HG02970 (cell line): ENCODE results near the gene APPL1.
"Not testable (repeated sequence)": the region's sequence is repeated elsewhere in the genome, so short reads cannot be mapped to it uniquely, and the experiment has no call there.

Experiments used
- ATAC-seq: cut with Tn5 transposase; IDR thresholded peaks from one replicate; pipeline ENCODE4 v1.9.1; 2021; ENCODE audit warnings: mild to moderate bottlenecking, moderate library complexity, moderate number of reproducible peaks; ENCODE audit not compliant: unreplicated experiment, low FRiP score

Gene APPL1

GRCh38 chr3:57268416-57268815 is 40.9 kb downstream of the APPL1 start:
- ATAC-seq: no peak

- no peak for ATAC-seq
Measured at GRCh38 chr3:57274845-57275244, 47.3 kb downstream of the APPL1 start.

- no peak for ATAC-seq
Measured at GRCh38 chr3:57275393-57275792, 47.9 kb downstream of the APPL1 start.

- no peak for ATAC-seq
Measured at GRCh38 chr3:57278237-57278636, 50.7 kb downstream of the APPL1 start.

GRCh38 chr3:57279685-57280084 is 52.2 kb downstream of the APPL1 start:
- no peak for ATAC-seq

GRCh38 chr3:57281715-57282114 is 54.2 kb downstream of the APPL1 start:
- ATAC-seq: no peak

GRCh38 chr3:57283334-57283733 is 55.8 kb downstream of the APPL1 start:
- ATAC-seq: no peak

GRCh38 chr3:57287205-57287604 is 59.7 kb downstream of the APPL1 start:
- ATAC-seq: no peak

GRCh38 chr3:57288403-57288802 is 60.9 kb downstream of the APPL1 start:
- no peak for ATAC-seq

- no peak for ATAC-seq
Measured at GRCh38 chr3:57292159-57292896, 64.8 kb downstream of the APPL1 start, which contains the start of gene ASB14. Gene ASB14, minus strand, starts transcription at chr3:57292685. Its CDS starts 652 bp downstream, at chr3:57292033.

GRCh38 chr3:57292897-57293526 is 65.5 kb downstream of the APPL1 start:
- ATAC-seq: no peak

GRCh38 chr3:57298041-57298440 is 70.5 kb downstream of the APPL1 start:
- ATAC-seq: no peak

GRCh38 chr3:57303520-57303919 is 76.0 kb downstream of the APPL1 start:
- not testable (repeated sequence) for ATAC-seq

GRCh38 chr3:57309769-57310360 is 82.3 kb downstream of the APPL1 start:
- ATAC-seq: no peak

- no peak for ATAC-seq
Measured at GRCh38 chr3:57314204-57314603, 86.7 kb downstream of the APPL1 start.
